Activated CD4-positive, CD25-positive, alpha-beta regulatory T cell (primary cell): ENCODE data around the gene LMO4.
A peak's percentile ranks its signal among the peaks of the same experiment; 100 is the strongest.

Experiments
- DNase-seq, 4 experiments: peaks; one replicate each; lab custom pipeline; 2025; lab: John Stamatoyannopoulos, UW

Gene LMO4

DNA sequence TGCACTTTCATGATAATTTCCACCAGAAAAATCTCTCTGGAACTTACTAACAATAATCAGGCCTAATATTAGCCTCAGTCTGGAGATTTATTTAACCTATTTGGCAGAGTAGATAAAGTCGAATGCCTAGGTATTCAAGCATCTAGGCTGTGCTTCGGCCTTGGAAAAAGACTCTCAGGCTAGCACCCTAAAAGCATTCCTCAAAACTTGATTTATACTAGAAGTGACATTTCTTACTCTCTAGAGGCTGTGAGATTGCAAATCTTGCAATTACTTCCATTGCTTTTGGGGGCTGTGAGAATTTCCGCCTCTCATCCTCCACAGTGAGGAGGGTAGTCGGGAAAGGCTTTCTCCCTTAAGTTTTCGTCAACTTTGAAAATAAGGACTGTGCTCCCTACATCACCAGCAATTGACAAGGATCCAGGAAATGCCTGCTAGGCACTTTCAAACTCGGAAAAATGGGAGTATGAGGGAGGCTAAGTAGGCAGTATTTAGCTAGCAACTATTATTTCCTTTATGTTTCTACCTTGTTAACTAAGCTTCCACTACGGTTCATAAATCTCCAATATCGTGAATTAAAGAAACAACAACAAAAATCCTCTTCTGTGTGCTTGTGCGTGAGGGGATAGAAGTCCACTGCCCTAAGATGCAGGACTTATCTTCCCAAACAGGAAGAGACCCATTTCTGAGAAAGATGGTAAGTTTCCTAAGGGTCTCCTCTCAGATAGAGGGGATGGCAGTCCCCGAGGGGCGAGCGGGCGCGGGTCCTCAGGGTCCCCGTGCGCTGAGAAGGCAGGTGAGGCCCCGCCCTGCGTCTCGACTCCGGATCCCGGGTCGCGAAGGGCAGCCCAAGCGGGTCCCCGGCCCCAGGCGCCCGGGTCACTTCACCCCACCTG is 1.1 kb upstream of the LMO4 start:
- DNase-seq: no peak

DNA sequence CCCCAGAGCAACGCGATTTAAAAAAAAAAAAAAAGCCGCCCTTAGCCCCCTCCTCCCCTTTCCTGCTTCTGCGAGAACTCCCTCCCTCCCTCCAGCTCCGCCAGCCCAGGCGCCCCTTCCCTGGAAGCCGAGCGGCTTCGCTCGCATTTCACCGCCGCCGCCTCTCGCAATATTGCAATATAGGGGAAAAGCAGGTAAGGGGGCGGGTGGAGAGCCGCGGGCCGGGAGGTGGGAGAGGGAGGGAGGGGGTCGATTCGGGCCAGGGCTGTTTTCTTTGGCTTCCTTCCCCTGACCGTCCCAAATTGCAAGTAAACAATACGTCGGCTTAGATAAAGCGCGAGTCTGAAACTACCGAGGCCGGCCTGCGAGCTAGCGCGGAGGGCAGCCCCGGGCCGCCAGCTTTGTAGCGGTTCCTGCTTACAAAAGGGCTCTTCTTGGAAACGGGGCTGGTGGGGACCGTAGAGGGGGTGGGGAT is 408 bp downstream of the LMO4 start:
- DNase-seq: no peak

DNA sequence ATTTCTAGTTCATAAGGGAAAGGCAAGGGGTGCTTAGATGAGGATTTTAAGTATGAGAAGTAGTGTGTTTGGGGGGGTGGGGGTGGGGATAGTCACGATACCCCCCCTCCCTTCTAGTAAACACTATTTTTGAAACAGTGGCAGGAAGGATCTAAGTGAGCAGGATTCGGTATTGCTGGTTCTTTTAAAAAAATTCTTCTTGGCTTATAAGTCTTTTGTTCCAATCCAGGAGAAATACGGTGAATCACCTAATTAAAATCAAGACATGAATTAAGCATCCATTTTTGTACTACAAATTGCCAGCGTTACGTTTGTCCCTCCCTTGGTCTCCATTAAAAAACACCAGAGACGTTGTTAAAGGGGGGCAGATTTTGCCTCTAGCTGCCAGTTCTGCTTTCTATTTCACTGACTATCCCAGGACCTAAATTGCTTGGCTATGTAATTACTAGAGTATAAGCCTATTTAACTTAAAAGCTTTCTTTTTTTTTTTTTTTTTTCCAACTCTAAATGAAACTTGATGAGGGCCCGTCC is 911 bp downstream of the LMO4 start:
- DNase-seq: no peak

DNA sequence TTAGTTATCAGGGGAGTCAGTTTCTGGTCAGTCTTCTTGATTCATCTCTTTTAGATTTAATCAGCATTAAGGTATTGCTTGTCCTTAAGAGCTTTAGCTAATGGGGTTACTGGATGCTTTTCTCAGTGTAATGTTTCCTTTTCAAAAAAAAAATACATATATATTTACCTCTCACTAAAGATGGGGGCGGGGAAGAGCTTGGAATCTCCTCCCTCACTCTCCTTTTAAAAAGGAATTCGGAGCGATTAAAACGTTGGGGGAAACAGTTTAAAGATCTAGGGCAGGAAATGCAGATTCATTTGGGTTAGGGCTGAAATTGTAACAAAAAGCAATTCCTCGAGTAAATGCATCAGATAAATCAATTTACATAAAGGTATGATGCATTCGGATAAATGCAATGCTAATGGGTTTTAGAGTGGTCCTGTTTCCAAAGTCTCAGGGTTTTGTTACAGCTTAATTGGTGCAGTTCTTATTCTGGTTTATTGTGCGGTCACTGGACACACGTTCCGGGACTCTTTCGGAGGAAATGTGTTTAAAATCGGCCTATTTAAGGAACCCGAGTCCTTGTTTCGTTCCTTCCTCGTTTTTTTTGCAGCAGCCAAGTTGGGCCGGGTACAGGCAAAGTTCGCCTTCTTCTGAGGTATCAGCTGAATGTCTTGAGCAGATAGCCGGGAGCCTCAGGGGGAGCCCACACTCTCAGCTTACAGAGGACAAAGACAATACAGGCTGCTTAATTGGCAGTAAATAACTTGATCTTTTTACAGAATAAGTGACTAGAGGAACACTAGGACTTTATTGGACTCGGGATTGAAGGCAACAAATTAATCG is 1.6 kb downstream of the LMO4 start:
- DNase-seq: no peak

DNA sequence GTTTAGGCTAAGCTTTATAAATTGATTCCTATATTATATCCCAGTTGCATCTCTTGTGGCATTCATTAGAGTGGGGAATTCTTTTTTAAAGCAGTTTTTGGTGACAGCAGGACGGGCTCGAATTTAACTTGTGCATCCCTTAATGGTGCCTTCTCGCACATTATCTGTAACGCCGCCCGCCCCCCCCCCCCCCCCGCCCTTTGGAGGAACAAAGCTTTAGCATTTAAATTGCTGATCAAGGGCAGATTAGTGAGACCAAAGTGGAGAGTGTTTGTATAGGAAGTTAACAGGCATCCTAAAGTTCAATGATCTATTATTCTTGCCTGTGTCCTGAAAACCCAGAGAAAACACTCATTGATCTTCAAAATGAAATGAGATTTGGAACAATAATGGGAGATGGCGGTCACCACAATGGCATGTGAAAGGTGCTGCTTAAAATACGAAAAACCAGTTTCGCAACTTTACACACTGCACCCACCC is 2.2 kb downstream of the LMO4 start:
- no peak for DNase-seq

DNA sequence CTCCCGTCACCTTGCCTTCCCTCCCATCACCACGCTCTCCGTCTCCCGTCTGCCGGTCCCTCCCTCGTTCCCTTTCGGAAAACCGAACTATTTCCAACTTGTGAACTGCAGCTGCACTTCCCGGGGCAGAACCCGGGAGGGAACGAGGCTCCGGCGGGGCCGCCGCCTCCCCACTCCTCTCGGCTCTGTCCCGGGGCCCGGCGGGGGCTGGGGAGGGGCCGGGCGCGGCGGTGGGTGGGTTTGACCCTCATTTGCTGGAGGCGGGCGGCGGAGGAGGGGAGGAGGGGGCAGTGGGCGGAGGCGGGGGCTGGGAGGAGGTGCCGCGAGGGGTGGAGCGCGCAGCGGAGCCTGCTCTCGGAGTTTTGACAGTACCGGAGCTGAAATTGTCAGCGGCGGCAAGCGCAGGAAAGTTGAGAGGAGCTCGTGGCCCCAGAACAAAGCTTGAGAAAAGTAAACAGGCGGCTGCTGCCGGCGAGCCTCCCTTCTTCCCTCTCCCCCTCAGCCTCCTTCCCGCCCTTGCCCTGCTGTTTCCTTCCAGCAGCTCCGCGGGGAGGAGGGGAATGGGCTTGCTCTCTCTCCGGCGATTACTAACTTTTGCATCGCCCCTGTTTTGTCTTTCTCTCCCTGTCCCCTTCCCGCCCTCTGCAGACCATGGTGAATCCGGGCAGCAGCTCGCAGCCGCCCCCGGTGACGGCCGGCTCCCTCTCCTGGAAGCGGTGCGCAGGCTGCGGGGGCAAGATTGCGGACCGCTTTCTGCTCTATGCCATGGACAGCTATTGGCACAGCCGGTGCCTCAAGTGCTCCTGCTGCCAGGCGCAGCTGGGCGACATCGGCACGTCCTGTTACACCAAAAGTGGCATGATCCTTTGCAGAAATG is 2.9 kb downstream of the LMO4 start:
- peak in 2 of 4 experiments; percentile 5 to 8 for DNase-seq

DNA sequence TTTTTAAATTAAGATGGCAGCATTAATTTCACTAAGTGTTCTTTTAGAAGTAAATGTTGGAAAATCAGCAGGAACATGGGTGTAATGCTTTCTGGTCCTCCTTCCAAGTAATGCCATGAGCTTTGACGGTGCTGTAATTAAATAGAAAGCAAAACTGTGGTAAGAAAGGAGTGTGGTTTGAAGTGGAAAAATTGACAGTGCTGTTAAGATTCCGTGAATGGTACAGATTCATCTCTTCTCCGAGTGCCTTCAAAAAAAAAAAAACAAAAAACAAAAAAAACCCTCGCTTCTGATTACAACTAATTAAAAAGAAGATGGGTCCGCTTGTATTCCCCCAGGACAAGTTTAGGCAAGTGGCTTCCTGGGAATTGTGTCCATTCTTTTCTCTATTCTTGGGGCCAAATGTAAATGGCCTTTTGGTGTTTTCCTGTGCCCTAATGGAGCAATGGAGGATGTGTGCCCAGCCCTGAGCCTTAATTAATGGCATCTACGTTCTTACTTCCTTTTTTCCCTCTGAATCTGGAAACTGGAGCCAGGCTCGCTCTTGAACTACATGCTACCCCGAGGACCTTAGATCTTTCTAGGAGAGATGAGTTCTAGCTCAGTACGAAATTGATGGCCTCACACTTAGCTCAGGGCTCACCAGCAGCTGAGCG is 5.1 kb downstream of the LMO4 start:
- no peak for DNase-seq

DNA sequence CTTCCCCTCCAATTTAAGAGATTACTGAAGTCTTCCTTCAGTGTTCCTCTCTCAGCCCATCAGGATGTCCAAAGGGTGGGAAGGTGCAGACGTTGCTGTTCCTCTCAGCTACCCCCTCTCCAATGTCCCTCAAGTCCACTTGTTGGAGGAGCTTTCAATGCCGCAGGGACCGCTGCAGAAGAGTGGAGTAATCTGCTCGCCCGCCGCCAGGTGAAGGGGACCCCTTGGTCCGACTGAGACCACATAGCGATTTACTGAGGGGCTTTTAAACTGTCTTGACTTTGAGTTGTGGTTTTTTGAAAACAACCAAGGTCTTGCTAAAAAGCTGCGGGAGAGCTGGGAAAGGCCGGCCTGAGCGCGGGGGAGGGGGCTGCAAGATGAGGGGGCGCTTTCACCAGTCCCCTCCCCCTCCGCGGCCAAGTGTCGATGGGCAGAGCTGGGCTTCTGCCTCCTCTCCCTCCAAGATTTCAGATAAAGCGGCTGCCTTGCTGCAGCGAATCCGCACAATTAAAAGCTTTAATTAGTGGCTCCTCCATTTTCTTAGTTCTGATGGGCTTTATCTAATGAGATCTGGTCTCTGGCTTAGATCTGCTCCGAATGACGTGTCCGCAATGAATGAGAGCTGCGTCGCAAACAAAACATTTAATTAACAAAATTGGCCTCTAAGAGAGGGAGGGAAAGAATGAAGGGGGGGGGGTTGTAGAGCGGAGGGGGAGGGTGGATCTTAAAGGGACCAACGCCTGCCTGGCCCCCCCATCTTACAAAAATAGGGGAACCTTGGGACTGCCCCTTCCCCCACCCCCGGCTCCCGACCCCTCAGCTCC is 5.9 kb downstream of the LMO4 start:
- no peak for DNase-seq

DNA sequence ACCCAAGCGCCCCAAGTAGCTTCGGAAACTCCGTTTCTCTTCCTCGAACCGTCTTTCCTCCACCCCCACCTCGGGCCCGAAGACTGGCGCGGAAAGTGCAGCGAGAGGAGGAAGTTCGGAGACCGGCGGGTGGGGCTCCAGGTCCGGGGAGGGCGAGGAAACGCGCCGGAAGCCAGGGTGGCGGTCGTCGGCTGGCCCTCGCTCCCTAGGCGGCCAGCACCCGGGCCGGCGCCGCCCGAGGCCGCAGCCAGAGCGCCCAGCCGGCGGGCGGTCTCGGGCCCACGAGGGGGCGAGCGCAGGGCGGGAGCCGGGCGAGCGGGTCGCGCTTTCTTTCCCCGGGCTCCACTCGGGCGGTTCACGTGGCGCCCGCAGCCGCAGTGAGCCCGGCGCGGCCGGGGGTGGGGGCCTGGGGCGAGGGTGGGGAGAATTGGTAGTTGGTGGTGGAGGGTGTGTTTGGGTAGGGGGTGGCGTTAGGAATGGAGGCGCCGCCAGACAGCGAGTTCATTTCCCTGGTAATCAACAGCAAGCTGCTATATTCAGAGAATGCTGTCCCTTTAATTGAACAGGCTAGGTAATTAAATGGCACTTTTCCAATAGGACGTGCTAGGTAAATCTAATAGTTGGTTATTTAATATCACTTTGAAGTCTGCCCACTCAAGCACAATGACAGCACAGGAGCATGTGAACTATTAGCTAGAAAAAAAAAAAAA is 6.7 kb downstream of the LMO4 start:
- peak in 2 of 4 experiments; percentile 10 to 17 for DNase-seq

DNA sequence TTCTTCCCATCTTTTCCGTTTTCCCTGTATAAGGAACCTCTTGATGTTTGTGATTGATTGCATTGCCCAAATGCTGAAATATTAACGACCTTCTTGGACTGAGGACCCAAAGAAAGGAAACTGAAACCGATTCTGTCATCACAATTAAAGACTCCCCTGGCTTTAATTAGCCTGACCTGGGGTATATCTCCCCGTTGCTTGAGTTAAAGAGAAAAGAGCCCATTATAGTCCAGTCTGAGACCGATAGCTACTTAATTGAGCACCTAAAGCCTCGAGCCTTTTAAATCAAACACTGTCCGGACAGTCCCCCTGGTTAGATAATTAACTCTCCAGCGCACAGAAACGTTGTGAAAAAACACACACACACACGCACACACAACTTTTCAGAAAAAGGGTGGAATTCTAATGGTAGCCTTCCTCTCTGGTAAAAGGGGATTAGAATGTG is 8.0 kb downstream of the LMO4 start:
- DNase-seq: no peak

DNA sequence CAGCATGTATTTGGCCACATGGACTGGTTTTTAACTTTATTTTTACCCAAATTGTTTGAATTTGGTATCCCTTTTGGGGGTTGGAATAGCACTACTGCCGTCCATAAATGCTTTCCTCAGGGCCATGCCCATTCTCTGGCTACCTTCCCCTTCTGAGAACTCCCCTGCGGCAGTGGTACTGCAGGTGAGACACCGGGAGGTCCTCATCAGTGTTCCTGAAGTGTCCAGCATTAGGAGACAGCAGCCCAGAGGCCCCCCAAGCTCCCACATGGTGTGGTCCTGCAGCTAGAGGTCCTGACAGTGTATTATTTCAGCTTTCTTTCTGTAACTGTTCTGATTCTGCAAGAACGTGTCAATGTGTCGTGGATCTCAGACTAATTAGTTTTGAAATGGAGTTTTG is 8.9 kb downstream of the LMO4 start:
- no peak for DNase-seq

DNA sequence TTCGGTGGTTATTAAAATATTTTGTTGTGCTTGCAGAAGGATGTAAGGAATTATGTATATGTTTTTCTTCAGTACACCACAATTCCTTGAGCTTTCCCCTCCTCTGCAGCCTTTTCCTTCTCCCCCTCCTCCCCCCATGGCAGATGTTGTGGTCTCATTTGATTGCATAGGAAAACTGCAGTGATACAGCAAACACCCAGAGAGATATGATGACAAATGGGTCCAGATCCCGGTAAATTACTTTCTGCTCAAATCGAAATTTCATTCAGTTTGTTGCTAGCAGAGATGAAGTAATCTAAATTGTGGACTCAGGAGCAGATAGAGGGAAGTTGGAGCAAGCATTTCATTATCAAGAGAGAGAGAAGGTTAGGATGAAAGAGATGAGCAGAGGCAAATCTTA is 9.9 kb downstream of the LMO4 start:
- DNase-seq: no peak

DNA sequence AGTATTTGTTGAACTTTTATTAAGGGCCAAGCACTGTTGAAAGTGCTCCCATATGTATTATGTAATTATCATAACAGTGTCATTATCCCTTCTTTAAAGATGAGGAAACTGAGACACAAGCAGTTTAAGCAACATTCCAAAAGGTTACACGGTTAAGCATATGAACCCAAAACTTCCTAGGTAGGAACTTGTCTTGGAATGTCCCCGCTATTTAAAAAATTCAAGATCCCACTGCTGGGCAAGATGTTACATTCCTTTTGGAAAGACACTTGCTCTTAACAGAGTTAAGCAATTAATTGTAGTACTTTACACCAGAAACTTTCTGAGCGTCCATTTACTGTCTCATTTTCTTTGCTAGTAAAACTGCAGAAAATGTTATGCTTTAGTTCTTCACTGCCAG is 15.6 kb downstream of the LMO4 start:
- no peak for DNase-seq

DNA sequence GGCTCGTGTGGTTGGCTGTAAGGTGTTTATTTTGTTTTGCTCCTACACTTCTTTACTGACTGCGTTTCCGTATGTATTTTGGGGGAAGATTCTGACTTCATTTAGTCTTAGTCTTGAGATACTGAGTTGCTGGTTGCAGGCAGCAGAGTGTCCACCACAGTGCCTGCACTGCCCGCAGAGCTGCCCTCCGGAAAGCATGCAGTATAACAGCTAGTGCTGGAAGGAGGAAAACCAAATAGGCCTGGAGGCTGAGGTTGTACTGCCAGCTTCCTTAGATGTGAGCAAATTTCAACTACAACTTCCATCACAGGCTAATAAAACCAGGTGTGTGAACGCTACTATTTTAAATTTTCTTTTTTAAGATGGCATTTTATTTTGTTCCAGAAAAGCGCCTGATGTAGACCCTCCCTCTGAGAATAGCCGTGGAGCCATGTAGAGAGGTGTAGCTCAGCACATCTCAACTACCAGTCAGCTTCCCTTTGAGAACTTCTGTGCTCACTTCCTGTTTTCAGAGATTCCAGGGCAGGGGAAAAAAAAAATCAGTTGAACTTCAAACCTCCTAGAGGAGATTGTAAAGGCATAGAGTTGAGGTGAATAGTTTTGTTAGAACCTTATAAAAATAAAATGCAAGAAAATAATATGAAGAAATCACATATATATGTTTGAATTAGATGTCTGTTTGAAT is 17.6 kb downstream of the LMO4 start:
- no peak for DNase-seq

DNA sequence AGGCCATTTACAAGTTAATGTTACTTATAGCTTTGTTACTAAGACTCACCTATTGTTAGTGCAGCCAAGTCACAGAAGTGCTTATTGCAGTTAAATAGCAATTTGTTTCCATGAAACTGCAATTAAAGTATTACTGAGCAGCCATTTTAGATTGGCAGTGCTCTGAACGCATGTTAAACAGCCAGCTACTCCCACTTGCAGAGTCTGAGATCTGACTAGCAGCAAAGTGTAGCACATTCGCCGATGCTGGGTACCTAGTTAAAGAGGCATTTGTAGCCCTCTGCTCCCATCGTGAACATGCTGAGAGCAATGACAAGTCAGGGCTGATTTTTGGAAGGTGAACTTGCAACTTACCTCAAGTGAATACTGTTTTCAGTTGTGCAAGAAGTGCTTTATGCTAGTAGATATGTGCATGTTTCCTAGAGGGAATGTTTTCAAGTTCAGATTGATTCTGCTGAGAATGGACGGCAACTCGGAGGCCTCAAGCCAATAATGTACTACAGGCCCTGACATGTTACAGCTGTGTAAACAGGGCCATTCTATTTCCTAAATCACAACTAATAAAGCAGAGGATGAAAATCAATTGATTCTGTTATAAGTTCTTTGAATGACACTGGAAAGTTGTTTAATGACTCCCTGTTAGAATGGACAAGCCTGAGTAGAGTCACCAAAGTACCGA is 19.8 kb downstream of the LMO4 start:
- DNase-seq: no peak

DNA sequence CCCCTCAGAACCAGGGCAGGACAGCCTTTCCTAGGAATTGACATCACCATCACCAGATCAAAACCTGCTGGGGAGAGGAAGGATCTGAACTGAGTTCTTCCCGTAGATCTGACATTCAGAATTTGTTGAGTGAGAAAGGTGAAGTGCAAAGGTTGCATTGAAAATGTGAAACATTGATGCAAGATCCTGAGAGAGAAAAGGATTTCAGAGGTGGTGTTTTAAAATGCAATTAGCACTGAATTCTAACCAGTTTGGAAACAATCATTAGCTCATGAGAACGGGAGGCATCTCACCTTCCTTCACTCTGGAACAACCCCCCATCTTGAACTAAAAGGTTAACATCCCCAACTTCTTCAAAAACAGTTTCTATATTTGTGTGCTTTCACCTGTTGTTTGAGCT is 20.4 kb downstream of the LMO4 start:
- no peak for DNase-seq

DNA sequence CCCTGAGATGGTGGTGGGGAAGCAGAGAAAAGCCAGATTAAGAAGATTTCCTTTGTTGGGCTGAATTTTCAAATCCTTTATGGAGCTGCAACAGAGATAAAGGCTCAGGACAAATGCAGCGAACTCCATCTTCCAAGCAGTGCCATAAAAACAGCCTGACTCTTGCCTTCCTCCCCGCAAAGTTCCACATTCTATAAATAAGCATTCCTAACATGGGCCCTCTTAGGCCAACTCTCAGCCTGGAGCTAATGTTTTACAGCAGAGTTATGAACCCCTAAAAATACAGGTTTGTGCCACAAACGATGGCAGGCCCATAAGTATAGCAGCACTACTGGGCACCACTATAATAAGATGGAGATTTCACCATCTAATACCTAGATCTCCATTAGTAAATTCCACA is 27.2 kb downstream of the LMO4 start:
- DNase-seq: no peak

DNA sequence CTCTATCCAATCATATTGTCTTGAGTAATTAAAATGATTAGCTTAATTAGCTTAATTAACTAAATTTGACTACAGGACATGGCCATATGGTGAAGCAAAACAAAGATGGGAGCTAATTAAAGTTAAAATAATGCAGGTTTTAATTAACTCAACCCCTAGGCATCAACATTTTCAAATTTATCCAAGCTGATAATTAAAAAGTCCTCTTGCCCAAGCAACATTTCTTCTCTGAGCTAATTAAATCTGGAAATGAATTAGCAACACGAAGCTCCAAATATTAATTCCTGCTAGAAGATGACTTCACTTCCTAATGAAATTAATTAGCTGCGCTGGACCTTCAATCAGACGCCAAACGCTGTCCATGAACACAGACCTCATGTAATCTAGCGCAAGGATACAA is 27.9 kb downstream of the LMO4 start:
- no peak for DNase-seq
